ENCODE measurements around the gene AGMO. TPM values are rescaled to one million over a fixed set of nuclear protein-coding genes. Genes with fewer than 3 reads are reported as not detected.

The AGMO gene
- polyA plus RNA-seq, 3 donors = not detected

DNA sequence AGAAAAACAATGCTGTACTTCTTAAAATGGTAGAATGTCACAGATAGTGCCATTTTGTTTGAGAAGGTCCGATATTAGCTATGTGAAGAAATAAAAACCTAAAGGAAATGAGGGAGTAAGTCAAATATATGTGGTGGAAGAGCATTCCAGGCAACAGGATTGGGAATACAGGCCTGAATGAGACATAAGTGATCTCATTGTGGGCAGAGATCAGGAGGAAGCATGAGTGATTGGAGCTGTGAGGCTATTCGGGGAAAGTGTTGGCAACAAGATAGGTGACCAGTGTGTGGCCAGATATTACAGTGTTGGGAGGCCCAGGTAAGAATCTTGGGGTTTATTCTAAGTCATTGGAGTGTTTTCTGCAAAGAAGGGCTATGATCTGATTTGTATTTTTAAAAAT lies 41.3 kb upstream of the AGMO start:
- Histone ChIP-seq H3K36me3 (replicated peaks in 1 of 2; ENCODE audit: control insufficient read depth in 1 of 2, insufficient read depth in 2 of 2, low read length in 2 of 2) (no peaks in the 10 kb centered on the region), H3K9me3 (replicated peaks in 1 of 2; ENCODE audit: control insufficient read depth in 1 of 2, insufficient read depth in 1 of 2, low read length in 2 of 2) (peaks cover 17 to 19% of the 10 kb centered on the region in 2 donors), H3K9ac (ENCODE audit: insufficient read depth, low read length, poor library complexity, severe bottlenecking) (no peak overlapping the region), H3K4me1 (ENCODE audit: control insufficient read depth in 1 of 2, insufficient read depth in 2 of 2, low read length in 2 of 2) (no peaks in the 10 kb centered on the region), H3K27ac (ENCODE audit: low read depth in 1 of 2, low read length in 2 of 2) (no peak overlapping the region), H3K4me2 (replicated peaks; ENCODE audit: extremely low read depth, low read length, poor library complexity, severe bottlenecking) (no peak overlapping the region), H3K27me3 (ENCODE audit: control insufficient read depth in 2 of 2, insufficient read depth in 2 of 2, low read length in 2 of 2) (no peaks in the 10 kb centered on the region), H3K4me3 (replicated peaks in 1 of 3; ENCODE audit: low read depth in 2 of 3, low read length in 3 of 3) (no peak overlapping the region), H3K79me2 (ENCODE audit: insufficient read depth, low read length) (no peaks in the 10 kb centered on the region), H2AFZ (ENCODE audit: insufficient read depth, low read depth, low read length, poor library complexity, severe bottlenecking) (no peak overlapping the region), H4K20me1 (ENCODE audit: insufficient read depth, low read length) (no peaks in the 10 kb centered on the region)
- WGBS (ENCODE audit: insufficient coverage) = 85% methylated on average over 2 of the region's 2 CpGs
- Mint-ChIP-seq H3K27me3 (ENCODE audit: low read depth in 3 of 3) (peaks cover 0 to 3% (median 0%) of the 10 kb centered on the region in 3 donors), H3K27ac (no peak overlapping the region), H3K4me3 (no peak overlapping the region), H3K4me1 (no peaks in the 10 kb centered on the region), H3K36me3 (no peaks in the 10 kb centered on the region), H3K9me3 (peaks cover 0 to 17% (median 9%) of the 10 kb centered on the region in 7 donors)
- no peak for DNase-seq
- TF ChIP-seq, protein P1, sequence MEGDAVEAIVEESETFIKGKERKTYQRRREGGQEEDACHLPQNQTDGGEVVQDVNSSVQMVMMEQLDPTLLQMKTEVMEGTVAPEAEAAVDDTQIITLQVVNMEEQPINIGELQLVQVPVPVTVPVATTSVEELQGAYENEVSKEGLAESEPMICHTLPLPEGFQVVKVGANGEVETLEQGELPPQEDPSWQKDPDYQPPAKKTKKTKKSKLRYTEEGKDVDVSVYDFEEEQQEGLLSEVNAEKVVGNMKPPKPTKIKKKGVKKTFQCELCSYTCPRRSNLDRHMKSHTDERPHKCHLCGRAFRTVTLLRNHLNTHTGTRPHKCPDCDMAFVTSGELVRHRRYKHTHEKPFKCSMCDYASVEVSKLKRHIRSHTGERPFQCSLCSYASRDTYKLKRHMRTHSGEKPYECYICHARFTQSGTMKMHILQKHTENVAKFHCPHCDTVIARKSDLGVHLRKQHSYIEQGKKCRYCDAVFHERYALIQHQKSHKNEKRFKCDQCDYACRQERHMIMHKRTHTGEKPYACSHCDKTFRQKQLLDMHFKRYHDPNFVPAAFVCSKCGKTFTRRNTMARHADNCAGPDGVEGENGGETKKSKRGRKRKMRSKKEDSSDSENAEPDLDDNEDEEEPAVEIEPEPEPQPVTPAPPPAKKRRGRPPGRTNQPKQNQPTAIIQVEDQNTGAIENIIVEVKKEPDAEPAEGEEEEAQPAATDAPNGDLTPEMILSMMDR (IDR thresholded peaks at IDR 0.05) = no peak
- intact Hi-C loops (cut with micrococcal nuclease) = no loop called here

DNA sequence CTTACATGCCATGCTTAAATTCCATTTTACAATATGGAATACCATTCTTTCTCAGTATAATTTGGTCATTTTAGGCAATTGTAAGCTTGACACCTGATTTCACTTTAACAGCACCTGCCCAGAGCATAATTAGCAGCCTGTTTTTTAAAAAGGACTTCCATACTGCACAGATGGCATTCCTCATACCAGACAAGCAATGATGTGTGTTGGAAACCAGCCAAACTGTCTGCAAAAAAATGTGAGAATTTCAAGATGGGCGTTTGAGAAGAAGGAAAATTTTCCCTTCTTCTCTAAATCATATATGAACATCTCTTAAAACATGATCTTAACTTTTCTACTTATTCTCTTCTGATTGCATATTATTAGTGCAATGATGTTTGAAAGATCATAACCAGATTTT lies 40.4 kb upstream of the AGMO start:
- H4K20me1 ChIP-seq (ENCODE audit: insufficient read depth, low read length) = no peaks in the 10 kb centered on the region
- H3K4me3 ChIP-seq (replicated peaks in 1 of 3; ENCODE audit: low read depth in 2 of 3, low read length in 3 of 3) = no peak overlapping the region
- H2AFZ ChIP-seq (ENCODE audit: insufficient read depth, low read depth, low read length, poor library complexity, severe bottlenecking) = no peak overlapping the region
- Mint-ChIP-seq H3K4me3 (no peak overlapping the region), H3K9me3 (peaks cover 0 to 17% (median 9%) of the 10 kb centered on the region in 7 donors), H3K36me3 (no peaks in the 10 kb centered on the region), H3K27ac (no peak overlapping the region), H3K4me1 (no peaks in the 10 kb centered on the region), H3K27me3 (ENCODE audit: low read depth in 3 of 3) (peaks cover 0 to 3% (median 0%) of the 10 kb centered on the region in 3 donors)
- no peak overlapping the region for H3K9ac ChIP-seq (ENCODE audit: insufficient read depth, low read length, poor library complexity, severe bottlenecking)
- H3K79me2 ChIP-seq (ENCODE audit: insufficient read depth, low read length) = no peaks in the 10 kb centered on the region
- H3K27ac ChIP-seq (ENCODE audit: low read depth in 1 of 2, low read length in 2 of 2) = no peak overlapping the region
- intact Hi-C loops (cut with micrococcal nuclease) = no loop called here
- no CpG with 5 or more reads among the region's 1 CpG for WGBS (ENCODE audit: insufficient coverage)
- TF ChIP-seq, protein P1 (IDR thresholded peaks at IDR 0.05) = no peak
- no peaks in the 10 kb centered on the region for H3K36me3 ChIP-seq (replicated peaks in 1 of 2; ENCODE audit: control insufficient read depth in 1 of 2, insufficient read depth in 2 of 2, low read length in 2 of 2)
- no peak for DNase-seq
- peaks cover 17 to 19% of the 10 kb centered on the region in 2 donors for H3K9me3 ChIP-seq (replicated peaks in 1 of 2; ENCODE audit: control insufficient read depth in 1 of 2, insufficient read depth in 1 of 2, low read length in 2 of 2)
- H3K4me1 ChIP-seq (ENCODE audit: control insufficient read depth in 1 of 2, insufficient read depth in 2 of 2, low read length in 2 of 2) = no peaks in the 10 kb centered on the region
- no peak overlapping the region for H3K4me2 ChIP-seq (replicated peaks; ENCODE audit: extremely low read depth, low read length, poor library complexity, severe bottlenecking)
- no peaks in the 10 kb centered on the region for H3K27me3 ChIP-seq (ENCODE audit: control insufficient read depth in 2 of 2, insufficient read depth in 2 of 2, low read length in 2 of 2)
